ENCODE measurements around the gene WDR82.

The WDR82 gene

GRCh38 chr3:52227766-52228165 lies 50.7 kb downstream of the WDR82 start:
- H3K27me3 ChIP-seq (ENCODE audit: insufficient read depth, low read depth) = no peaks in the 10 kb centered on the region
- H3K79me2 ChIP-seq (ENCODE audit: insufficient read depth, low read depth) = no peaks in the 10 kb centered on the region
- H3K27ac ChIP-seq = no peak overlapping the region
- H3K36me3 ChIP-seq (ENCODE audit: insufficient read depth) = no peaks in the 10 kb centered on the region
- no peak for TF ChIP-seq CTCF (conservative IDR thresholded peaks at IDR 0.05; ENCODE audit: low read depth, low read length)
- no peak overlapping the region for H3K4me2 ChIP-seq
- H2AFZ ChIP-seq (ENCODE audit: low read depth) = no peak overlapping the region
- no peak overlapping the region for H3K4me3 ChIP-seq (IDR thresholded peaks at IDR 0.05; ENCODE audit: insufficient read depth, low read depth, low read length)
- peaks cover 20% of the 10 kb centered on the region for H3K4me1 ChIP-seq (ENCODE audit: low read depth, poor library complexity, severe bottlenecking)
- no peaks in the 10 kb centered on the region for H4K20me1 ChIP-seq (ENCODE audit: insufficient read depth)
- no peak overlapping the region for H3K9ac ChIP-seq

- Histone ChIP-seq H3K4me2 (no peak overlapping the region), H3K27ac (peak overlapping the region; percentile 67; the same call in 1 of the 2 replicates)
- no peak for TF ChIP-seq CTCF (conservative IDR thresholded peaks at IDR 0.05; ENCODE audit: low read depth, low read length)
Observed at GRCh38 chr3:52227117-52227516, 51.3 kb downstream of the WDR82 start.

GRCh38 chr3:52226229-52226817 lies 52.1 kb downstream of the WDR82 start:
- Histone ChIP-seq H3K27me3 (ENCODE audit: insufficient read depth, low read depth) (no peaks in the 10 kb centered on the region), H2AFZ (ENCODE audit: low read depth) (peak overlapping the region; percentile 22; the same call in 1 of the 2 replicates), H3K4me3 (IDR thresholded peaks at IDR 0.05; ENCODE audit: insufficient read depth, low read depth, low read length) (no peak overlapping the region), H3K36me3 (ENCODE audit: insufficient read depth) (no peaks in the 10 kb centered on the region), H3K79me2 (ENCODE audit: insufficient read depth, low read depth) (no peaks in the 10 kb centered on the region), H3K27ac (peak overlapping the region; percentile 67), H3K4me1 (ENCODE audit: low read depth, poor library complexity, severe bottlenecking) (peaks cover 20% of the 10 kb centered on the region), H3K4me2 (peak overlapping the region; percentile 36; the same call in 1 of the 2 replicates), H4K20me1 (ENCODE audit: insufficient read depth) (no peaks in the 10 kb centered on the region), H3K9ac (no peak overlapping the region; the same call in 1 of the 2 replicates)
- TF ChIP-seq CTCF (conservative IDR thresholded peaks at IDR 0.05; ENCODE audit: low read depth, low read length) = no peak

More at GRCh38 chr3:52227117-52227516, 51.3 kb downstream of the WDR82 start:
- Histone ChIP-seq H3K79me2 (ENCODE audit: insufficient read depth, low read depth) (no peaks in the 10 kb centered on the region), H2AFZ (ENCODE audit: low read depth) (no peak overlapping the region), H4K20me1 (ENCODE audit: insufficient read depth) (no peaks in the 10 kb centered on the region), H3K9ac (no peak overlapping the region), H3K4me1 (ENCODE audit: low read depth, poor library complexity, severe bottlenecking) (peaks cover 20% of the 10 kb centered on the region), H3K4me3 (IDR thresholded peaks at IDR 0.05; ENCODE audit: insufficient read depth, low read depth, low read length) (no peak overlapping the region), H3K27me3 (ENCODE audit: insufficient read depth, low read depth) (no peaks in the 10 kb centered on the region), H3K36me3 (ENCODE audit: insufficient read depth) (no peaks in the 10 kb centered on the region)

- Histone ChIP-seq H3K27me3 (ENCODE audit: insufficient read depth, low read depth) (no peaks in the 10 kb centered on the region), H3K79me2 (ENCODE audit: insufficient read depth, low read depth) (no peaks in the 10 kb centered on the region), H3K9ac (peak within 1 kb of the TSS; percentile 12; the same call in 1 of the 2 replicates), H3K4me3 (IDR thresholded peaks at IDR 0.05; ENCODE audit: insufficient read depth, low read depth, low read length) (no peak within 1 kb of the TSS), H3K4me2 (peak within 1 kb of the TSS; percentile 36; the same call in 1 of the 2 replicates), H3K36me3 (ENCODE audit: insufficient read depth) (no peaks in the 10 kb centered on the region), H3K27ac (peak within 1 kb of the TSS; percentile 67), H2AFZ (ENCODE audit: low read depth) (peak within 1 kb of the TSS; percentile 22; the same call in 1 of the 2 replicates), H4K20me1 (ENCODE audit: insufficient read depth) (no peaks in the 10 kb centered on the region), H3K4me1 (ENCODE audit: low read depth, poor library complexity, severe bottlenecking) (peaks cover 23% of the 10 kb centered on the region)
- TF ChIP-seq CTCF (conservative IDR thresholded peaks at IDR 0.05; ENCODE audit: low read depth, low read length) = no peak
Observed at GRCh38 chr3:52225452-52226228, 52.8 kb downstream of the WDR82 start, which contains the start of gene TLR9. TLR9 (minus strand) TSS chr3:52225645; CDS start chr3:52225529, 116 bp downstream.

Measured in KMS-11 (cell line).